Aorta (tissue), 5 donors: Measurements from ENCODE around the gene FBXO21. TPM values are rescaled to one million over a fixed set of nuclear protein-coding genes. Genes with fewer than 3 reads are reported as not detected.
"Not testable (repeated sequence)": the region's sequence is repeated elsewhere in the genome, so short reads cannot be mapped to it uniquely, and the experiment has no call there.

ENCODE experiments used
- ATAC-seq: fragments of 200-7000 bp; cut with Tn5 transposase; one replicate; pipeline ENCODE4 v1.9.1; 2022; ENCODE audit warnings: moderate library complexity; ENCODE audit not compliant: low FRiP score
- DNase-seq, 2 donors: peaks; one replicate each; pipeline ENCODE4 v3.0.0-alpha.2; 2020
- H3K27ac ChIP-seq, 2 donors: one replicate each; pipeline ENCODE4 v1.5.1; 2013; ENCODE audit warnings: low read length in 2 of 2, mild to moderate bottlenecking in 2 of 2, moderate library complexity in 2 of 2, control low read depth in 1 of 2, inconsistent platforms in 1 of 2, low read depth in 1 of 2
- H3K27me3 ChIP-seq, 2 donors: one replicate each; pipeline ENCODE4 v1.6.1; 2013; ENCODE audit warnings: control low read depth in 1 of 2, low read length in 1 of 2, mild to moderate bottlenecking in 1 of 2, moderate library complexity in 1 of 2; ENCODE audit not compliant: insufficient read depth in 2 of 2, control insufficient read depth in 1 of 2
- H3K36me3 ChIP-seq, 2 donors: one replicate each; pipeline ENCODE4 v1.6.1; 2013; ENCODE audit warnings: control low read depth in 1 of 2, low read length in 1 of 2, mild to moderate bottlenecking in 1 of 2; ENCODE audit not compliant: insufficient read depth in 2 of 2, control insufficient read depth in 1 of 2
- H3K4me1 ChIP-seq, 2 donors: one replicate each; pipeline ENCODE4 v1.6.1; 2013; ENCODE audit warnings: low read length in 2 of 2, control low read depth in 1 of 2, mild to moderate bottlenecking in 1 of 2, moderate library complexity in 1 of 2; ENCODE audit not compliant: insufficient read depth in 2 of 2, control insufficient read depth in 1 of 2
- H3K4me3 ChIP-seq, 2 donors: one replicate each; pipeline ENCODE4 v1.5.1; 2013; ENCODE audit warnings: low read length in 2 of 2, control low read depth in 1 of 2, mild to moderate bottlenecking in 1 of 2
- H3K9me3 ChIP-seq: one replicate; pipeline ENCODE4 v1.6.1; 2013; ENCODE audit warnings: mild to moderate bottlenecking, low read length; ENCODE audit not compliant: control insufficient read depth
- WGBS, 2 donors: extraction: QIAGEN DNeasy Blood & Tissue Kit; methylation state at CpG; one replicate each; pipeline ENCODE4 v1.1.7; 2013; 5-methylcytosine and 5-hydroxymethylcytosine counted together
- intact Hi-C, 2 donors: fragments of 100-400 bp; cut with DNase I; formaldehyde crosslinking; loops; one replicate each; pipeline versions ENCODE4 v1.14.2 to v1.15.0; 2022
- polyA plus RNA-seq, 2 donors: library from polyadenylated mRNA; stranded (reverse); fragments of 200-250 nt; gene quantifications; one replicate each; pipeline ENCODE4 v1.2.3, GENCODE V29; 2013
- total RNA-seq, 2 donors: library from RNA; stranded (reverse); fragmentation: NEBNext Ultra II Directional; extraction: Animal tissue kit (Norgen Biotek cat#: 25700); gene quantifications; one replicate each; pipeline ENCODE4 v1.2.1, GENCODE V29; 2021
- donor health status: healthy with polysubstance abuse.
- donor health status: Bipolar disorder and iron deficiency.
- donor health status: DM: no; HTN: no; CAD: no.
- donor health status: DM: no; HTN: no; CAD: no.
- donor health status: DM: yes; HTN: yes; CAD: no.

FBXO21 gene
- total and polyA plus RNA-seq, 4 donors = 9.3 to 35.8 (median 22.7) TPM

DNA sequence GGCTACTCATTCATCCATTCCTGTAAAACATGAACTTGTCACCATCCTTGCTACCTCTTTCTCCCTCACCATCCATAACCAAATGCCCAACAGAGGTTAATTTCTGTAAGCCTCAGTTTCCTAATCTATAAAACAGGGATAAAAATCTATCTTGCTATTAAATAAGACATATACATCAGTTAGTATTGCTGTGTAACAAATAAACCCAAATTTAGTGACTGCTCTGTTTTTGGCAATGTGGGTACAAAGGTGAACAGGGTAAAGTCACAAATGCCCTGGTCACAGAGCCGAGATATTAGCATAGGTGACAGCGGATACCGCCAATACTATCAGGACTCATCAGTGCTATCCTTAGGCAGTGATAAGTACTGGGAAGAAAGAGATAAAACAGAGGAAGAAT is 3.6 kb upstream of the FBXO21 start:
- Histone ChIP-seq H3K27ac (no peak overlapping the region), H3K9me3 (no peaks in the 10 kb centered on the region), H3K4me3 (no peak overlapping the region), H3K36me3 (no peaks in the 10 kb centered on the region), H3K27me3 (no peaks in the 10 kb centered on the region), H3K4me1 (no peaks in the 10 kb centered on the region)
- DNase-seq = no peak
- WGBS, 2 donors = 95 to 97% methylated on average over 3 of the region's 3 CpGs
- intact Hi-C loops = no loop called here
- no peak for ATAC-seq

DNA sequence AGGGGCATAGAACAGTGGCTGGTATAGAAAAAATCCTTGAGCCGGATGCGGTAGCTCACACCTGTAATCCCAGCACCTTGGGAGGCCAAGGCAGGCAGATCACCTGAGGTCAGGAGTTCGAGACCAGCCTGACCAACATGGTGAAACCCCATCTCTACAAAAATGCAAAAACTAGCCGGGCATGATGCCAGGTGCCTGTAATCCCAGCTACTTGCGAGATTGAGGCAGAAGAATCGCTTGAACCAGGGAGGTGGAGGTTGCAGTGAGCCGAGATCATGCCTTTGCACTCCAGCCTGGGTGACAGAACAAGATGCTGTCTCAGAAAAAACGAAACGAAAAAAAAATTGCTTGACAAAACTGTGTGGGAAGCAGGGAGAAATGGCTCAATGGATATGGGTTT is 2.3 kb upstream of the FBXO21 start:
- H3K27ac ChIP-seq, H3K36me3 ChIP-seq, DNase-seq, H3K27me3 ChIP-seq, ATAC-seq, H3K4me3 ChIP-seq, H3K9me3 ChIP-seq, intact Hi-C loops, H3K4me1 ChIP-seq: not testable (repeated sequence)
- WGBS, 2 donors = 83 to 85% methylated on average over 9 of the region's 9 CpGs

DNA sequence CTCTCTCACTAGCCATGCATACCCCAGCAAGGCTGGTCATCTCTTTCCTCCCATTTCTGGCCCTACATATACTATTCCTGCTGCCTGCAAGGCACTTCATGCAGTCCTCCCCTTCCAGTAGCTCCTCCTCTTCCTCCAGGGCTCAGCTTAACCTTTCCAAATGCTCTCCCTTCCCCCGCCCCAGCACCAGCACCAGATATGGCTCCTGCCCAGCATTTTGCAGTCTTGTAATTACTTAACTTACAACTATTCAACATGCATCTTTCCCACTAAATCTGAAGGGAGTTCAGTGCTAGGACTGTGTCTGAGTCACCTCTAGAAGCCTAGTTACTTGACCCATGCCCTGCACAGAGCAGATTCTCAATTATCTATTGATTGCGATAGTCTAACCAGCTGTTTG is 1.8 kb upstream of the FBXO21 start:
- Histone ChIP-seq H3K4me1 (no peaks in the 10 kb centered on the region), H3K27ac (no peak overlapping the region), H3K9me3 (no peaks in the 10 kb centered on the region), H3K4me3 (no peak overlapping the region), H3K27me3 (no peaks in the 10 kb centered on the region), H3K36me3 (no peaks in the 10 kb centered on the region)
- 74 to 83% methylated on average over 2 of the region's 2 CpGs for WGBS, 2 donors
- intact Hi-C loops = no loop called here
- ATAC-seq (no peak), DNase-seq (no peak)

DNA sequence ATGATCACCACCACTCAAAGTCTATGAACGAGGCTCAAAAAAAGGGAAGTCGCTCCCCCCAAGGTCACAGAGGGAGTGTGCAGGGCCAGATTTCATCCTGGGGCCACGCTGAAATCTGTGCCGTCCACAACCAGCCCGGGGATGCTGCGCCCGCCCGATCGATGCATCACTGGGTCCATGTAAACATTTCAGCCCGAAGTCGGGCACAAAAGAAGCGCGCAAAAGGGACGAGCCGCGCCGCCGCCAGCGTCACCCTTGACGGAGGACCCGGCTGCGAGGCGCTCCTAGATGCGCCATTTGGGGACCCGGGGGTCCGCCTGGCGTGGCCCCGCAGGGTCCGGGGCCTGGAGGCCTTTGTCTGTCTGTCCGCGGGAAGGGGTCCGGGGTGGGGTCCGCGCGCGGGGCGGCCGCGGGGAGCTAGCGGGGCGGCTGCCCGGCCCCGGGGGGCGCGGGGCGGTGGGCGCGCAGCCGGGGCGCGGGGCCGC is 503 bp downstream of the FBXO21 start:
- DNase-seq (peak; percentile 56 to 82), ATAC-seq (peak; percentile 33)
- Histone ChIP-seq H3K4me3 (peak overlapping the region; percentile 88 to 89), H3K27me3 (no peaks in the 10 kb centered on the region), H3K27ac (peak overlapping the region; percentile 5 to 13), H3K36me3 (no peaks in the 10 kb centered on the region), H3K4me1 (no peaks in the 10 kb centered on the region), H3K9me3 (no peaks in the 10 kb centered on the region)
- intact Hi-C loops = no loop called here
- 0 to 1% methylated on average over 32 to 52 of the region's 52 CpGs for WGBS, 2 donors

DNA sequence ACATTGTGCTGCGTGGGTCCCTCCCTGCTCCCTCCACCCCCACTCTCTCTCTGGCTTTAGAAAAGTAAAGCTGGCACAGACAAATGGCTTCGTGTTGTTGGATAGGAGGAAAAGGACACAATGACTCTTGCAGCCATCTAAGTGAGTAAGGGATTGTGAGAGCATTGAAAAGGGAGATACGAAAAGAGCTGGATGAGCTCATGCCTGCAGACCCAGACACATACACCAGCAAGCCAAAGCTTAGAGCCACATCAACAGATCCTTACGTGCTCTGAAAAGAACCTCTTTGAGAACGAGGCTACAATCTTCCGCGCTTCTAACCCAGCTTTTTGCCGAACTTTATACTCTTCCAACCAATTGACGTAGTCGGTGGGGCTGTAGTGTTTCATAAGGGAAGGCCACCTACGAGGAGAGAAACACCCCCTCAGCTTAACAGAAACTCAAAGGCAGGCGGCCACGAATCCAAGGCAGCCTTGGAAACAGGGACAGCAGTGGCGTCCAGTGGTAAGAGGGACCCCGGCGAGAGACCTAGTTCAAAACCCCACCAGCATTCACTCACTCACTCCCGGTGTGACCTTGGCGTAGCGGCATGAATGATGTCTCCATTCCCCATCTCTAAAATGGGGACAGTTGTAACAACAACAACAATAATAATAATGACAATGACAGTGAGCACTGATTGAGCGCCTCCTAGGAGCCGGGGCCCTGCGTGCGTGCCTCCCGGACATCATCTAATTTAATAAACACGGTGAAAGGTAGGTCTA is 1.1 kb downstream of the FBXO21 start:
- H3K27ac ChIP-seq = peak overlapping the region in 1 of 2 donors; percentile 13
- H3K27me3 ChIP-seq = no peaks in the 10 kb centered on the region
- ATAC-seq = peak; percentile 62
- no peaks in the 10 kb centered on the region for H3K4me1 ChIP-seq
- no peak for DNase-seq
- H3K4me3 ChIP-seq = peak overlapping the region; percentile 88 to 89
- 2 to 6% methylated on average over 25 of the region's 25 CpGs for WGBS, 2 donors
- H3K9me3 ChIP-seq = no peaks in the 10 kb centered on the region
- no peaks in the 10 kb centered on the region for H3K36me3 ChIP-seq
- intact Hi-C loops = no loop called here

DNA sequence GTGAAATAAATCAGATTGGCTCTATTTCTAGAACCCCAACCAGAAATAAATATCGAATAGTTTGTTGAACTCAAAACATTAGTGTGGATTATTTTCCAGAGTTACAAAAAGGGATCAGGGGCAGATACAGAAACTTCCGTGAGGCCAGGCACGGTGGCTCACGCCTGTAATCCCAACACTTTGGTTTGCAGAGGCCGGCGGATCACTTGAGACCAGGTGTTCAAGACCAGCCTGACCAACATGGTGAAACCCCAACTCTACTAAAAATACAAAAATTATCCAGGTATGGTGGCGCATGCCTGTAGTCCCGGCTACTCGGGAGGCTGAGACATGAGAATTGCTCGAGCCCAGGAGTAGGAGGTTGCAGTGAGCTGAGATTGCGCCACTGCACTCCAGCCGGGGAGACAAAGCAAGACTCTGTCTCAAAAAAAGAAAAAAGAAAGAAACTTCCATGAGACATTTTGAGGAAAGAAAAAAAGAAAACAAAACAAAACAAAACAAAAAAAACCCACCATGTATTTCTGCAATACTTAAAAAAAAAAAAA is 2.1 kb downstream of the FBXO21 start:
- intact Hi-C loops = no loop called here
- Histone ChIP-seq H3K27me3 (no peaks in the 10 kb centered on the region), H3K27ac (no peak overlapping the region), H3K36me3 (no peaks in the 10 kb centered on the region), H3K4me3 (no peak overlapping the region), H3K9me3 (no peaks in the 10 kb centered on the region), H3K4me1 (no peaks in the 10 kb centered on the region)
- DNase-seq (no peak), ATAC-seq (no peak)
- 93 to 95% methylated on average over 12 of the region's 12 CpGs for WGBS, 2 donors

DNA sequence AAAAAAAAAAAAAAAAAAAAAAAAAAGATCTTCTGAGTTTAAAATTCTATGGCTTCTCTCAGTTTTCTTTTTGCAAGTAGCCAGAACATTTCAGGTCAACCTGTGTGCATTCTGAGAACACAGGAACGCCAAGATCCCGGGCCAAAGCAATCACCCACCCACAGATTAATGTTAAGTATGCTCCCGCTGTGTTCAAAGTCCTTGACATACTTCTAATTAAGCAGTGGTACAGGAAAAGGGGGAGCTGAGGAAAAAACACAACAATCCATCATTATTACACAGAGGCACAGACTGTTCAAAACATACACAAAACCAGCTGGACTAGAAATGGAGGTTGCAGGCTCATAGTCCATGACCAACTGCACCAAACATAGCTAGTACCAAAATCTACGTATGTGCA is 2.8 kb downstream of the FBXO21 start:
- no peak overlapping the region for H3K27ac ChIP-seq
- DNase-seq (no peak), ATAC-seq (no peak)
- H3K9me3 ChIP-seq = no peaks in the 10 kb centered on the region
- no peaks in the 10 kb centered on the region for H3K27me3 ChIP-seq
- no peak overlapping the region for H3K4me3 ChIP-seq
- no peaks in the 10 kb centered on the region for H3K4me1 ChIP-seq
- 76 to 80% methylated on average over 4 of the region's 4 CpGs for WGBS, 2 donors
- H3K36me3 ChIP-seq = no peaks in the 10 kb centered on the region
- intact Hi-C loops = no loop called here

DNA sequence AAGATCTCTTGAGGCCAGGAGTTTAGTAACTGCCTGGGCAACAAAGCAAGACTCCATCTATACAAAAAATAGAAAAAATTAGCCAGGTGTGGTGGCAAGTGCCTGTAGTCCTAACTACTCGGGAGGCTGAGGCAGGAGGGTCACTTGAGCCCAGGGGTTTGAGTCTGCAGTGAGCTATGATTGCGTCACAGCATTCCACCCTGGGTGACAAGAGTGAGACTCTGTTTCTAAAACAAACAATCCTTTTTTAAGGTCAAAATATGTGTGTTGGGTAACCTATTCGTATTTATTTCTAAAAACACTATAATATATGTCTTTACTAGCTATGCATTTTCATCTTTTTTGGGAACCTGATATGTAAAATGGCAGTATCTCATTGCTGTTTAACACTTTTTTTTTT is 7.4 kb downstream of the FBXO21 start:
- peaks cover 2% of the 10 kb centered on the region for H3K9me3 ChIP-seq
- no peak overlapping the region for H3K4me3 ChIP-seq
- no peaks in the 10 kb centered on the region for H3K27me3 ChIP-seq
- DNase-seq = no peak
- 95% methylated on average over 3 of the region's 3 CpGs for WGBS, 2 donors
- ATAC-seq = no peak
- H3K27ac ChIP-seq = no peak overlapping the region
- no peaks in the 10 kb centered on the region for H3K4me1 ChIP-seq
- H3K36me3 ChIP-seq = no peaks in the 10 kb centered on the region
- intact Hi-C loops = no loop called here

DNA sequence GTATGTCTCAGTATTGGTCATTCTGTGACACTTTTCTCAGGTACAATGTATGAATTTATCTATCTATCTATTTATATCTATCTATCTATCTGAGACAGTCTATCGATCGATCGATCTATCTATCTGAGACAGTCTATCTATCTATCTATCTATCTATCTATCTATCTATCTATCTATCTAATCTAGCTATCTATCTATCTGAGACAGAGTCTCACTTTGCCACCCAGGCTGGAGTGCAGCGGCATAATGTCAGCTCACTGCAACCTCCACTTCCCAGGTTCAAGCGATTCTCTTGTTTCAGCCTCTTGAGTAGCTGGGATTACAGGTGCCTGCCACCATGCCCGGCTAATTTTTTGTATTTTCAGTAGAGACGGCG is 8.8 kb downstream of the FBXO21 start:
- ATAC-seq, intact Hi-C loops, H3K27me3 ChIP-seq, H3K4me1 ChIP-seq, H3K36me3 ChIP-seq, H3K9me3 ChIP-seq, H3K4me3 ChIP-seq, DNase-seq, H3K27ac ChIP-seq: not testable (repeated sequence)
- 98 to 100% methylated on average over 6 to 8 of the region's 8 CpGs for WGBS, 2 donors
